Measurements from ENCODE around the gene INO80C.

- TF ChIP-seq CTCF (IDR thresholded peaks at IDR 0.05) (no peak), POLR2A (IDR thresholded peaks at IDR 0.05) (no peak), POLR2AphosphoS5 (IDR thresholded peaks at IDR 0.05) (no peak)
Observed at GRCh38 chr18:35441857-35442595, 55.7 kb downstream of the INO80C start.
